Measurements from ENCODE around the gene NAGA. TPM values are rescaled to one million over a fixed set of nuclear protein-coding genes. Genes with fewer than 3 reads are reported as not detected.

Gene NAGA
- total RNA-seq, 6 experiments from 2014 or later: 17.6 to 27.9 (median 23.0) TPM

- DNase-seq: peak in 2 of 3 donors; percentile 82 to 89
- peaks cover 0 to 14% (median 7%) of the 10 kb centered on the region in 4 donors for H3K4me1 ChIP-seq
- H3K27ac ChIP-seq: peak overlapping the region in 2 of 3 donors; percentile 70 to 75
- intact Hi-C loops (cut with DNase I): no loop called here
- 50% methylated on average over 1 of the region's 1 CpG for WGBS (ENCODE audit: insufficient coverage, low coverage, low lambda C conversion rate, missing lambda C conversion rate)
- no peaks in the 10 kb centered on the region for H3K27me3 ChIP-seq
- peak; percentile 84 to 92 (median 91) for ATAC-seq
- TF ChIP-seq, protein P1, sequence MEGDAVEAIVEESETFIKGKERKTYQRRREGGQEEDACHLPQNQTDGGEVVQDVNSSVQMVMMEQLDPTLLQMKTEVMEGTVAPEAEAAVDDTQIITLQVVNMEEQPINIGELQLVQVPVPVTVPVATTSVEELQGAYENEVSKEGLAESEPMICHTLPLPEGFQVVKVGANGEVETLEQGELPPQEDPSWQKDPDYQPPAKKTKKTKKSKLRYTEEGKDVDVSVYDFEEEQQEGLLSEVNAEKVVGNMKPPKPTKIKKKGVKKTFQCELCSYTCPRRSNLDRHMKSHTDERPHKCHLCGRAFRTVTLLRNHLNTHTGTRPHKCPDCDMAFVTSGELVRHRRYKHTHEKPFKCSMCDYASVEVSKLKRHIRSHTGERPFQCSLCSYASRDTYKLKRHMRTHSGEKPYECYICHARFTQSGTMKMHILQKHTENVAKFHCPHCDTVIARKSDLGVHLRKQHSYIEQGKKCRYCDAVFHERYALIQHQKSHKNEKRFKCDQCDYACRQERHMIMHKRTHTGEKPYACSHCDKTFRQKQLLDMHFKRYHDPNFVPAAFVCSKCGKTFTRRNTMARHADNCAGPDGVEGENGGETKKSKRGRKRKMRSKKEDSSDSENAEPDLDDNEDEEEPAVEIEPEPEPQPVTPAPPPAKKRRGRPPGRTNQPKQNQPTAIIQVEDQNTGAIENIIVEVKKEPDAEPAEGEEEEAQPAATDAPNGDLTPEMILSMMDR (IDR thresholded peaks at IDR 0.05): no peak
- no peak for TF ChIP-seq POLR2A (IDR thresholded peaks at IDR 0.05)
- no peak overlapping the region for H3K4me3 ChIP-seq
- peaks cover 0 to 20% (median 7%) of the 10 kb centered on the region in 4 donors for H3K36me3 ChIP-seq
- H3K9me3 ChIP-seq: no peaks in the 10 kb centered on the region
These were observed 6.0 kb downstream of the NAGA start for GRCh38 chr22:42064629-42065028.

GRCh38 chr22:42062506-42063170 lies 8.0 kb downstream of the NAGA start:
- H3K4me3 ChIP-seq: no peak overlapping the region
- H3K27me3 ChIP-seq: no peaks in the 10 kb centered on the region
- peaks cover 0 to 20% (median 4%) of the 10 kb centered on the region in 4 donors for H3K36me3 ChIP-seq
- no peak for DNase-seq
- 90% methylated on average over 3 of the region's 10 CpGs for WGBS (ENCODE audit: insufficient coverage, low coverage, low lambda C conversion rate, missing lambda C conversion rate)
- H3K4me1 ChIP-seq: peaks cover 0 to 13% (median 6%) of the 10 kb centered on the region in 4 donors
- H3K9me3 ChIP-seq: no peaks in the 10 kb centered on the region
- intact Hi-C loops (cut with DNase I): no loop called here
- no peak overlapping the region for H3K27ac ChIP-seq
- TF ChIP-seq, protein P1 (IDR thresholded peaks at IDR 0.05): no peak
- TF ChIP-seq POLR2A (IDR thresholded peaks at IDR 0.05): no peak
- no peak for ATAC-seq

GRCh38 chr22:42061041-42061440 lies 9.6 kb downstream of the NAGA start:
- WGBS (ENCODE audit: insufficient coverage, low coverage, low lambda C conversion rate, missing lambda C conversion rate): 100% methylated on average over 1 of the region's 7 CpGs
- ATAC-seq (no peak), DNase-seq (no peak)
- no peak for TF ChIP-seq POLR2A (IDR thresholded peaks at IDR 0.05)
- TF ChIP-seq, protein P1 (IDR thresholded peaks at IDR 0.05): no peak
- Histone ChIP-seq H3K27ac (no peak overlapping the region), H3K4me3 (no peak overlapping the region), H3K27me3 (no peaks in the 10 kb centered on the region), H3K36me3 (peaks cover 0 to 14% (median 3%) of the 10 kb centered on the region in 4 donors), H3K9me3 (peaks cover 0 to 9% (median 3%) of the 10 kb centered on the region in 4 donors), H3K4me1 (peaks cover 0 to 13% (median 6%) of the 10 kb centered on the region in 4 donors)
- intact Hi-C loops (cut with DNase I): no loop called here

DNA sequence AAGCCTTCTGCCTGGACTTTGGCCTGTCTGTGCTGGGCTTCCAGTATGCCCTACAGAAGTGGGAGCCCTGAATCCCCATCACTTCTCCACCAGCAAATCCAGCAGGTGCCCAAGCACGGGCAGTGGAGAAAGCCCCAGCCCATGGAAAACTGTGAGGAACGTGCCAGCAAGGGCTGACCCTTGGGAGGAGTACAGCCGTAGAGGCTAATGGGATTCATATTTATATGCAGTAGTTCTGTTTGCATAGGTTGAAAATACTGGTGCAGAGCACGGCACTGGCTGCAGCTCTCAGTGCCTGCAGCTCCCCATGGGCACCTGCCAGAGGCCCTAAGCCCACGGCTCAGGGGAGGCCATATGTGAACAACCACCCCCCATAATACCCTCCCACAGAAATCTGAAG lies 10.1 kb downstream of the NAGA start:
- TF ChIP-seq, protein P1 (IDR thresholded peaks at IDR 0.05): no peak
- TF ChIP-seq POLR2A (IDR thresholded peaks at IDR 0.05): no peak
- ATAC-seq: no peak
- intact Hi-C loops (cut with DNase I): no loop called here
- no peak for DNase-seq
- peaks cover 0 to 8% (median 4%) of the 10 kb centered on the region in 4 donors for H3K4me1 ChIP-seq
- no peak overlapping the region for H3K4me3 ChIP-seq
- no peak overlapping the region for H3K27ac ChIP-seq
- no peaks in the 10 kb centered on the region for H3K27me3 ChIP-seq
- peaks cover 0 to 9% (median 3%) of the 10 kb centered on the region in 4 donors for H3K9me3 ChIP-seq
- WGBS (ENCODE audit: insufficient coverage, low coverage, low lambda C conversion rate, missing lambda C conversion rate): no CpG with 5 or more reads among the region's 5 CpGs
- peaks cover 0 to 14% (median 3%) of the 10 kb centered on the region in 4 donors for H3K36me3 ChIP-seq

Data from right lobe of liver (tissue), 6 donors.